Left ventricle myocardium inferior (tissue), 1 donor: ENCODE data around the gene ABCF3. TPM values are rescaled to one million over a fixed set of nuclear protein-coding genes. Genes with fewer than 3 reads are reported as not detected.

ENCODE experiments used
- DNase-seq: peaks from one replicate; pipeline ENCODE4 v3.0.0-alpha.2; 2020
- H3K27ac ChIP-seq: fragments of 200-600 bp; replicated peaks from 2 replicates; pipeline ENCODE4 v1.8.0; 2021
- H3K27me3 ChIP-seq: fragments of 200-600 bp; 2 replicates; pipeline ENCODE4 v1.8.0; 2021; ENCODE audit warnings: low read depth
- H3K36me3 ChIP-seq: fragments of 200-600 bp; 2 replicates; pipeline ENCODE4 v1.8.0; 2021
- H3K4me1 ChIP-seq: fragments of 200-600 bp; 2 replicates; pipeline ENCODE4 v1.8.0; 2021
- H3K4me3 ChIP-seq: fragments of 200-600 bp; 2 replicates; pipeline ENCODE4 v1.8.0; 2021; ENCODE audit warnings: mild to moderate bottlenecking, moderate library complexity
- H3K9me3 ChIP-seq: fragments of 200-600 bp; replicated peaks from 2 replicates; pipeline ENCODE4 v1.8.0; 2021
- intact Hi-C: fragments of 100-400 bp; cut with micrococcal nuclease; formaldehyde crosslinking; loops from one replicate; pipeline ENCODE4 v1.11.0; 2022
- microRNA-seq: library from miRNA; unstranded; fragments of <30 nt; microRNA quantifications from one replicate; pipeline ENCODE4 v1.2.0, GENCODE V29; 2020
- total RNA-seq: library from RNA; stranded (reverse); fragmentation: NEBNext Ultra II Directional; extraction: Animal tissue kit (Norgen Biotek cat#: 25700); gene quantifications from one replicate; pipeline ENCODE4 v1.2.1, GENCODE V29; 2021
- TF ChIP-seq, protein P1 (sequence below): fragments of 200-600 bp; IDR thresholded peaks from 2 replicates; pipeline ENCODE4 v1.8.0; 2021; ENCODE audit warnings: antibody characterized with exemption, mild to moderate bottlenecking, borderline replicate concordance
- donor health status: DM: no; HTN: yes; CAD: no; lungs with severe emphysema.

The ABCF3 gene
- total RNA-seq, 1 donor from 2014 or later = 70.2 TPM

DNA sequence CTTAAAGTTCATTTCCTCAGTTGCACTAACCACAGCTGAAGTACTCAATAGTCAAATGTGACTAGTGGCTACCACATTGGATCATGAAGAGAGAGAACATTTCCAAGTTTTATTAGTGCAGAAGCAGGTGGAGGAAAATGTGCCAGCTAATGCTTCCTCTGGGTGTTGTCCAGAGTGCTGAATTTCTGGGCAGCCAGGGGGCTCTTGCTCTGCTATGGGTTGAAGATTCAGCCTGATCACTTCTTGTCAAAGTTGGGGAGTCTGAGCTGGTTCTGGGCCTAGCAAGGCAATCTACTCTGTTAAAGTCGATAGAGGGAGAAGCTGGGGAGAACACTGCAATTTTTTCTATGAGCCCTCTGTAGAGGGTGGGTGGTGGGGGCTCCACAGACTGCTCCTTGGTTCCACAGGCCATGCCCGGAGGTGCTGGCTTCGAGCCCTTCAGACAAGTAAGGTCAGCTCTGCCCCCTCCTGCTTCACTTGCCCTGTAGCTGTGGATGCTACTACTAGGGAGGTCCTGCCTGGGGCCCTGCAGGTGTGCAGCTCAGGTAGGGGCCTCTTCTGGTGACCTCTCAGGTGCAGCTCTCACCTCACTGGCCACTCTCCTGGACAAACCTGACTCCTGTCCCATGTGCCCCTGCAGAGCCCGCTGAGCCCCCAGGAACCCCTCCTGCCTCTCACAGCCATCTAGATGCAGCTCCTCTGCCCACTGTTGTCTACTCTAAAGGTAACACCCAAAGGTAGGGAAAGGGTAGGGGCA is 54.6 kb downstream of the ABCF3 start:
- H3K27me3 ChIP-seq = peaks cover 25% of the 10 kb centered on the region
- no peak for DNase-seq
- intact Hi-C loops = loop anchor here (10.0 kb wide), 1 partner anchor 56 kb away; the partner anchor contains the start of gene ABCF3

DNA sequence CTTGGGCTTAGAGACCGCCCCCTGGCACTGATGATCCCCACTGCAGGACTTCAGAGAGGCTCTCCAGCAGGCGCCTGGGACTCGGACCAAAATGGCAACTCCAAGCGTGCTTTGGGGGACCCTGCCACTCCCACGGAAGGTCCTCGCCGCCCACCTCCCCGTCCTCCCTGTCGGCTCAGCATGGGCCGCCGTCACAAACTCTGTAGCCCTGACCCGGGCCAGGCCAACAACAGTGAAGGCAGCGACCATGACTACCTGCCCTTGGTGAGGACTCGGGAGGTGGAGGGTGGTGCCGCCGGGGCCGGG is 55.1 kb downstream of the ABCF3 start:
- Histone ChIP-seq H3K9me3 (no peaks in the 10 kb centered on the region), H3K27ac (no peak overlapping the region), H3K4me3 (no peak overlapping the region), H3K36me3 (peaks cover 37% of the 10 kb centered on the region), H3K27me3 (peaks cover 22% of the 10 kb centered on the region), H3K4me1 (peaks cover 8% of the 10 kb centered on the region)
- intact Hi-C loops = loop anchor here (10.0 kb wide), 1 partner anchor 56 kb away; the partner anchor contains the start of gene ABCF3
- TF ChIP-seq, protein P1, sequence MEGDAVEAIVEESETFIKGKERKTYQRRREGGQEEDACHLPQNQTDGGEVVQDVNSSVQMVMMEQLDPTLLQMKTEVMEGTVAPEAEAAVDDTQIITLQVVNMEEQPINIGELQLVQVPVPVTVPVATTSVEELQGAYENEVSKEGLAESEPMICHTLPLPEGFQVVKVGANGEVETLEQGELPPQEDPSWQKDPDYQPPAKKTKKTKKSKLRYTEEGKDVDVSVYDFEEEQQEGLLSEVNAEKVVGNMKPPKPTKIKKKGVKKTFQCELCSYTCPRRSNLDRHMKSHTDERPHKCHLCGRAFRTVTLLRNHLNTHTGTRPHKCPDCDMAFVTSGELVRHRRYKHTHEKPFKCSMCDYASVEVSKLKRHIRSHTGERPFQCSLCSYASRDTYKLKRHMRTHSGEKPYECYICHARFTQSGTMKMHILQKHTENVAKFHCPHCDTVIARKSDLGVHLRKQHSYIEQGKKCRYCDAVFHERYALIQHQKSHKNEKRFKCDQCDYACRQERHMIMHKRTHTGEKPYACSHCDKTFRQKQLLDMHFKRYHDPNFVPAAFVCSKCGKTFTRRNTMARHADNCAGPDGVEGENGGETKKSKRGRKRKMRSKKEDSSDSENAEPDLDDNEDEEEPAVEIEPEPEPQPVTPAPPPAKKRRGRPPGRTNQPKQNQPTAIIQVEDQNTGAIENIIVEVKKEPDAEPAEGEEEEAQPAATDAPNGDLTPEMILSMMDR = no peak
- DNase-seq = no peak

More for the DNA sequence above, 54.6 kb downstream of the ABCF3 start:
- no peak overlapping the region for H3K27ac ChIP-seq
- H3K36me3 ChIP-seq = peaks cover 36% of the 10 kb centered on the region
- H3K4me3 ChIP-seq = no peak overlapping the region
- no peaks in the 10 kb centered on the region for H3K9me3 ChIP-seq
- peaks cover 8% of the 10 kb centered on the region for H3K4me1 ChIP-seq
- TF ChIP-seq, protein P1 = no peak

DNA sequence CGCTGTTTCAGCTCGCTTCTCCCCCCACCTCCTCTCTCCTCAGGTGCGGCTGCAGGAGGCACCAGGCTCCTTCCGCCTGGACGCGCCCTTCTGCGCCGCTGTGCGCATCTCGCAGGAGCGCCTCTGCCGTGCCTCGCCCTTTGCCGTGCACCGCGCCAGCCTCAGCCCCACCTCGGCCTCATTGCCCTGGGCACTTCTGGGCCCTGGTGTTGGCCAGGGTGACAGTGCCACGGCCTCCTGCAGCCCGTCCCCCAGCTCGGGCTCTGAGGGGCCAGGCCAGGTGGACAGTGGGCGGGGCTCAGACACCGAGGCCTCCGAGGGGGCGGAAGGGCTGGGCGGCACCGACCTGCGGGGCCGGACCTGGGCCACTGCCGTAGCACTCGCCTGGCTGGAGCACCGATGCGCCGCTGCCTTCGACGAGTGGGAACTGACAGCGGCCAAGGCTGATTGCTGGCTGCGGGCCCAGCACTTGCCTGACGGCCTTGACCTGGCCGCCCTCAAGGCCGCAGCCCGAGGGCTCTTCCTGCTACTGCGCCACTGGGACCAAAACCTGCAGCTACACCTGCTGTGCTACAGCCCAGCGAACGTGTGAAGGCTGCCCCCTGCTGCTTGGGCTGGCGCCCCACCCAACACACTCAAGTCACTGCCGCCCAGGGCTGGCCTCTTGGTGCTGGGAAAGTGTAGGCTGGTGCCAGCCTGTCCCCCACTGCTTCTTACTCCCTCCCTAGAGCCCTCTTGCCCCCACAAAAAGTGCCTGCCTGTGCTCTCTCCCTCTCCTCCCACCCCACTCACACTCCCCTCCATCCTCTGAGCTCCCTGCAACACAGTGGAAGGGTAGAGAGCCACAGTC is 55.7 kb downstream of the ABCF3 start:
- Histone ChIP-seq H3K27ac (no peak overlapping the region), H3K9me3 (no peaks in the 10 kb centered on the region), H3K4me1 (peaks cover 8% of the 10 kb centered on the region), H3K36me3 (peaks cover 37% of the 10 kb centered on the region), H3K4me3 (peak overlapping the region; percentile 19), H3K27me3 (peaks cover 16% of the 10 kb centered on the region)
- TF ChIP-seq, protein P1 = peak; percentile 65
- intact Hi-C loops = loop anchor here (10.0 kb wide), 1 partner anchor 57 kb away; the partner anchor contains the start of gene ABCF3
- peak; percentile 45 for DNase-seq

DNA sequence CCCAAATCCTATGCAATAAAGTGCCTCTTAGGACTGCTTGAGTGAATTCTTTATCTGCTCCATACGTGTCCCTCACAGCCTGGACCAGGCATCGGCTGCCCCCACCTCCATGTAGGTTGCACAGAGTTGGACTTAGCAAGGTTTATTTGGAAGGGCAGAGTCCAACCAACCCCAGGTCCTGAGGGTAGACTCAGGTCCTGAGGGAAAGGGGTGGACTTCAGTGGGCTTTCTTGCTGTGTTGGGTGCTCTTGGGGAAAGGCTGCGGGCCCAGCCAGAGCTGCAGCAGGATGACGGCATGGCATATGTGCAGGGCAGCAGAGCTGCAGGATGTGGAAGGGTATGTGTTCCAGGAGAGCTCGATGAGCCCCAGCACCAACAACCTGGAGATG is 56.3 kb downstream of the ABCF3 start:
- H3K9me3 ChIP-seq = no peaks in the 10 kb centered on the region
- H3K27ac ChIP-seq = no peak overlapping the region
- intact Hi-C loops = loop anchor here (10.0 kb wide), 1 partner anchor 57 kb away; the partner anchor contains the start of gene ABCF3
- peaks cover 37% of the 10 kb centered on the region for H3K36me3 ChIP-seq
- no peak overlapping the region for H3K4me3 ChIP-seq
- TF ChIP-seq, protein P1 = no peak
- peaks cover 9% of the 10 kb centered on the region for H3K4me1 ChIP-seq
- no peak for DNase-seq
- peaks cover 11% of the 10 kb centered on the region for H3K27me3 ChIP-seq

Small RNA genes lying within 50 kb of the gene (microRNA-seq; reads per million reads assigned to microRNA genes)
- gene MIR1224 = not detected

Other genes starting within 250 kb of the ABCF3 start
- gene ABCC5, start 168.3 kb upstream of the ABCF3 start, total RNA-seq = 49.4 TPM
- gene HTR3D, start 154.5 kb upstream of the ABCF3 start, total RNA-seq = not detected
- gene HTR3C, start 133.2 kb upstream of the ABCF3 start, total RNA-seq = not detected
- not detected for gene HTR3E, start 89.1 kb upstream of the ABCF3 start, total RNA-seq
- 32.1 TPM for gene EIF2B5, start 50.8 kb upstream of the ABCF3 start, total RNA-seq
- gene DVL3, start 30.8 kb upstream of the ABCF3 start, total RNA-seq = 63.5 TPM
- 336 TPM for gene AP2M1, start 11.3 kb upstream of the ABCF3 start, total RNA-seq
- not detected for gene VWA5B2, start 43.4 kb downstream of the ABCF3 start, total RNA-seq
- 16.1 TPM for gene ALG3, start 62.8 kb downstream of the ABCF3 start, total RNA-seq
- gene EEF1AKMT4, start 63.5 kb downstream of the ABCF3 start, total RNA-seq = 1.6 TPM
- gene CAMK2N2, start 75.4 kb downstream of the ABCF3 start, total RNA-seq = 0.16 TPM
- not detected for gene ECE2, start 89.8 kb downstream of the ABCF3 start, total RNA-seq
- 213 TPM for gene PSMD2, start 113.0 kb downstream of the ABCF3 start, total RNA-seq
- 224 TPM for gene EIF4G1, start 128.4 kb downstream of the ABCF3 start, total RNA-seq
- gene FAM131A, start 151.4 kb downstream of the ABCF3 start, total RNA-seq = 30.2 TPM
- 1.7 TPM for gene CLCN2, start 175.4 kb downstream of the ABCF3 start, total RNA-seq
- 24.3 TPM for gene POLR2H, start 175.5 kb downstream of the ABCF3 start, total RNA-seq
- gene THPO, start 192.0 kb downstream of the ABCF3 start, total RNA-seq = 0.11 TPM
- 6.5 TPM for gene CHRD, start 193.9 kb downstream of the ABCF3 start, total RNA-seq